HCT116 (cell line): ENCODE measurements around the gene SIVA1. TPM values are rescaled to one million over a fixed set of nuclear protein-coding genes. Genes with fewer than 3 reads are reported as not detected.

Experiments
- ATAC-seq: fragments of 200-7000 bp; cut with Tn5 transposase; 2 replicates; pipeline ENCODE4 v1.9.1; 2020; ENCODE audit warnings: mild to moderate bottlenecking, moderate library complexity
- BruUV-seq: library from RNA; stranded (reverse); fragments of 400-500 nt; replicated peaks from 2 replicates; lab custom pipeline; 2021; lab: Mats Ljungman, UMichigan
- CTCF ChIA-PET: fragments of 300-600 bp; sonication (Branson Sonifier 250); formaldehyde crosslinking; loops from one replicate; lab custom pipeline; 2021; ENCODE audit warnings: antibody characterized with exemption; lab: Charles Lee
- POLR2A ChIA-PET: fragments of 300-600, 350-600 bp; sonication (Branson Sonifier 250); formaldehyde crosslinking; loops from one replicate; lab custom pipeline; 2021; ENCODE audit warnings: antibody characterized with exemption; lab: Charles Lee
- RAD21 ChIA-PET, 2 experiments: fragments of 300-600 bp; sonication (Branson Sonifier 250); formaldehyde crosslinking; loops; one replicate each; lab custom pipeline; 2023; ENCODE audit warnings: low total read pairs in 2 of 2; ENCODE audit not compliant: uncharacterized antibody in 2 of 2, unreplicated experiment in 2 of 2, low non-redundant PET in 1 of 2; lab: Charles Lee
- DNase-seq: peaks from one replicate; pipeline ENCODE4 v3.0.0-alpha.2; 2010; ENCODE audit warnings: low read depth, low spot score
- H2AFZ ChIP-seq: fragments of 200-600 bp; shearing (Covaris generic), sonication (generic); 2 replicates; pipeline ENCODE4 v1.6.1; 2017; ENCODE audit warnings: low read depth, mixed run types, mixed read lengths, antibody characterized with exemption, low read length; ENCODE audit not compliant: poor library complexity, severe bottlenecking
- H3K27ac ChIP-seq: 2 replicates; pipeline ENCODE4 v1.5.1; 2012; ENCODE audit warnings: low read depth, low read length
- H3K27me3 ChIP-seq: fragments of 200-600 bp; sonication (generic); 2 replicates; pipeline ENCODE4 v1.6.1; 2016; ENCODE audit warnings: mixed run types, low read length, mixed read lengths; ENCODE audit not compliant: insufficient read depth
- H3K36me3 ChIP-seq, 2 experiments: fragments of 200-500 bp in 1 of 2; fragments of 200-600 bp in 1 of 2; sonication (Bioruptor generic) in 1 of 2; sonication (generic) in 1 of 2; 2 replicates each; pipeline versions ENCODE4 v1.5.1 to v1.6.1; 2014 to 2016; ENCODE audit warnings: low read length in 2 of 2, inconsistent platforms in 1 of 2, mixed read lengths in 1 of 2, mixed run types in 1 of 2; ENCODE audit not compliant: insufficient read depth in 2 of 2, control insufficient read depth in 1 of 2
- H3K4me1 ChIP-seq, 2 experiments: fragments of 200-600 bp in 1 of 2; sonication (generic) in 1 of 2; 2 replicates each; pipeline versions ENCODE4 v1.5.1 to v1.6.1; 2012 to 2017; ENCODE audit warnings: low read length in 2 of 2, inconsistent platforms in 1 of 2, mild to moderate bottlenecking in 1 of 2, mixed read lengths in 1 of 2, mixed run types in 1 of 2, moderate library complexity in 1 of 2; ENCODE audit not compliant: insufficient read depth in 2 of 2, control insufficient read depth in 1 of 2
- H3K4me2 ChIP-seq: fragments of 200-600 bp; sonication (generic); 2 replicates; pipeline ENCODE4 v1.6.1; 2017; ENCODE audit warnings: mixed run types, low read length, mixed read lengths
- H3K4me3 ChIP-seq, 2 experiments: fragments of 200-600 bp in 1 of 2; sonication (generic) in 1 of 2; replicated peaks in 1 of 2; 2 replicates each; pipeline ENCODE4 v1.5.1; 2011 to 2016; ENCODE audit warnings: low read length in 2 of 2, control low read depth in 1 of 2, low read depth in 1 of 2, mild to moderate bottlenecking in 1 of 2, mixed read lengths in 1 of 2, mixed run types in 1 of 2
- H3K79me2 ChIP-seq: fragments of 200-600 bp; sonication (generic); 2 replicates; pipeline ENCODE4 v1.6.1; 2017; ENCODE audit warnings: mild to moderate bottlenecking, mixed run types, low read length, moderate library complexity, mixed read lengths; ENCODE audit not compliant: insufficient read depth
- H3K9ac ChIP-seq: fragments of 200-600 bp; sonication (generic); 2 replicates; pipeline ENCODE4 v1.6.1; 2016; ENCODE audit warnings: low read length, mixed read lengths
- H3K9me2 ChIP-seq: fragments of 200-600 bp; sonication (generic), shearing (Covaris generic); 2 replicates; pipeline ENCODE4 v1.6.1; 2017; ENCODE audit warnings: mixed run types, mild to moderate bottlenecking, moderate library complexity; ENCODE audit not compliant: insufficient read depth
- H3K9me3 ChIP-seq, 2 experiments: fragments of 200-500 bp in 1 of 2; fragments of 200-600 bp in 1 of 2; sonication (Bioruptor generic) in 1 of 2; sonication (generic) in 1 of 2; 2 replicates each; pipeline ENCODE4 v1.6.1; 2014 to 2017; ENCODE audit warnings: low read length in 2 of 2, mixed read lengths in 2 of 2, inconsistent platforms in 1 of 2, low read depth in 1 of 2, mild to moderate bottlenecking in 1 of 2, mixed run types in 1 of 2, moderate library complexity in 1 of 2; ENCODE audit not compliant: control insufficient read depth in 1 of 2, insufficient read depth in 1 of 2
- H4K20me1 ChIP-seq: fragments of 200-600 bp; sonication (generic), shearing (Covaris generic); 2 replicates; pipeline ENCODE4 v1.6.1; 2017; ENCODE audit warnings: mixed run types, mild to moderate bottlenecking, moderate library complexity; ENCODE audit not compliant: insufficient read depth
- ELF1 ChIP-seq: IDR thresholded peaks from 2 replicates; pipeline ENCODE4 v1.6.1; 2012; ENCODE audit warnings: low read depth, borderline replicate concordance
- EZH2 ChIP-seq: fragments of 200-600 bp; sonication (generic); IDR thresholded peaks from 2 replicates; pipeline ENCODE4 v1.6.1; 2017; ENCODE audit warnings: antibody characterized with exemption, mixed run types
- EZH2phosphoT487 ChIP-seq: fragments of 200-600 bp; IDR thresholded peaks from 2 replicates; pipeline ENCODE4 v1.6.1; 2018; ENCODE audit warnings: antibody characterized with exemption, borderline replicate concordance
- FOSL1 ChIP-seq: IDR thresholded peaks from 2 replicates; pipeline ENCODE4 v1.6.1; 2012; ENCODE audit warnings: low read depth
- SIN3A ChIP-seq: IDR thresholded peaks from 2 replicates; pipeline ENCODE4 v1.6.1; 2012; ENCODE audit warnings: low read depth
- SP1 ChIP-seq: IDR thresholded peaks from 2 replicates; pipeline ENCODE4 v1.6.1; 2012; ENCODE audit warnings: low read depth
- YY1 ChIP-seq: IDR thresholded peaks from 2 replicates; pipeline ENCODE4 v1.6.1; 2011; ENCODE audit warnings: low read length, low read depth, moderate library complexity, mild to moderate bottlenecking; ENCODE audit not compliant: insufficient replicate concordance; ENCODE audit errors: extremely low read depth
- intact Hi-C: fragments of 100-400 bp; cut with micrococcal nuclease; formaldehyde crosslinking; loops from 2 replicates; pipeline ENCODE4 v1.10.0; 2022
- total RNA-seq: library from RNA; stranded (reverse); gene quantifications from one replicate; pipeline ENCODE4 v1.2.1, GENCODE V29; 2021; ENCODE audit not compliant: unreplicated experiment
- TF ChIP-seq, protein P1 (sequence below): IDR thresholded peaks from 2 replicates; pipeline ENCODE4 v1.6.1; 2012; ENCODE audit warnings: low read depth
- TF ChIP-seq, protein P2 (sequence below): IDR thresholded peaks from 2 replicates; pipeline ENCODE4 v1.6.1; 2012
- TF ChIP-seq, protein P3 (sequence below), 3 experiments: fragments of 200-600 bp in 1 of 3; sonication (generic) in 1 of 3; IDR thresholded peaks in 2 of 3; conservative IDR thresholded peaks in 1 of 3; 2 replicates each; pipeline ENCODE4 v1.5.1; 2012 to 2017; ENCODE audit warnings: low read depth in 2 of 3, low read length in 2 of 3, antibody characterized with exemption in 1 of 3, borderline replicate concordance in 1 of 3, control low read depth in 1 of 3, mild to moderate bottlenecking in 1 of 3, mixed read lengths in 1 of 3, mixed run types in 1 of 3, moderate library complexity in 1 of 3; ENCODE audit not compliant: insufficient read depth in 1 of 3

Gene SIVA1
- total RNA-seq, 1 experiment from 2014 or later = 141 TPM

DNA sequence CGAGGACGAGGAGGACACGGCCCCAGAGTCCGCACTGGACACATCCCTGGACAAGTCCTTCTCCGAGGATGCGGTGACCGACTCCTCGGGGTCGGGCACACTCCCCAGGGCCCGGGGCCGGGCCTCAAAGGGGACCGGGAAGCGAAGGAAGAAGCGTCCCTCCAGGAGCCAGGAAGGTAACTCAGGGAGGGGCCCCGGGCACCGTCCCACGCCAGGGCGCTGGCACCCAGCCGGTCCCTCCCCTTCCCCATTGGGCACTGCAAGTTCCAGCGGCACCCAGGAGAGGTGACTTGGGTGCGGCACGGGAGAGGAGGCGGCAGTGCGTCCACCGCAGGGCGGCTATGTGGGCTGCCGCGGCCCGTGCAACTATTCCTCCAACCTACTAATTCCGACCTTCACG lies 38.3 kb upstream of the SIVA1 start:
- H3K4me1 ChIP-seq = no peaks in the 10 kb centered on the region
- no peak overlapping the region for H3K9ac ChIP-seq
- TF ChIP-seq, protein P1, sequence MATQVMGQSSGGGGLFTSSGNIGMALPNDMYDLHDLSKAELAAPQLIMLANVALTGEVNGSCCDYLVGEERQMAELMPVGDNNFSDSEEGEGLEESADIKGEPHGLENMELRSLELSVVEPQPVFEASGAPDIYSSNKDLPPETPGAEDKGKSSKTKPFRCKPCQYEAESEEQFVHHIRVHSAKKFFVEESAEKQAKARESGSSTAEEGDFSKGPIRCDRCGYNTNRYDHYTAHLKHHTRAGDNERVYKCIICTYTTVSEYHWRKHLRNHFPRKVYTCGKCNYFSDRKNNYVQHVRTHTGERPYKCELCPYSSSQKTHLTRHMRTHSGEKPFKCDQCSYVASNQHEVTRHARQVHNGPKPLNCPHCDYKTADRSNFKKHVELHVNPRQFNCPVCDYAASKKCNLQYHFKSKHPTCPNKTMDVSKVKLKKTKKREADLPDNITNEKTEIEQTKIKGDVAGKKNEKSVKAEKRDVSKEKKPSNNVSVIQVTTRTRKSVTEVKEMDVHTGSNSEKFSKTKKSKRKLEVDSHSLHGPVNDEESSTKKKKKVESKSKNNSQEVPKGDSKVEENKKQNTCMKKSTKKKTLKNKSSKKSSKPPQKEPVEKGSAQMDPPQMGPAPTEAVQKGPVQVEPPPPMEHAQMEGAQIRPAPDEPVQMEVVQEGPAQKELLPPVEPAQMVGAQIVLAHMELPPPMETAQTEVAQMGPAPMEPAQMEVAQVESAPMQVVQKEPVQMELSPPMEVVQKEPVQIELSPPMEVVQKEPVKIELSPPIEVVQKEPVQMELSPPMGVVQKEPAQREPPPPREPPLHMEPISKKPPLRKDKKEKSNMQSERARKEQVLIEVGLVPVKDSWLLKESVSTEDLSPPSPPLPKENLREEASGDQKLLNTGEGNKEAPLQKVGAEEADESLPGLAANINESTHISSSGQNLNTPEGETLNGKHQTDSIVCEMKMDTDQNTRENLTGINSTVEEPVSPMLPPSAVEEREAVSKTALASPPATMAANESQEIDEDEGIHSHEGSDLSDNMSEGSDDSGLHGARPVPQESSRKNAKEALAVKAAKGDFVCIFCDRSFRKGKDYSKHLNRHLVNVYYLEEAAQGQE = no peak
- TF ChIP-seq EZH2 (no peak), SP1 (no peak), ELF1 (no peak), YY1 (no peak), EZH2phosphoT487 (no peak), SIN3A (no peak), FOSL1 (no peak)
- TF ChIP-seq, protein P2, sequence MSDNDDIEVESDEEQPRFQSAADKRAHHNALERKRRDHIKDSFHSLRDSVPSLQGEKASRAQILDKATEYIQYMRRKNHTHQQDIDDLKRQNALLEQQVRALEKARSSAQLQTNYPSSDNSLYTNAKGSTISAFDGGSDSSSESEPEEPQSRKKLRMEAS = no peak
- TF ChIP-seq, protein P3, sequence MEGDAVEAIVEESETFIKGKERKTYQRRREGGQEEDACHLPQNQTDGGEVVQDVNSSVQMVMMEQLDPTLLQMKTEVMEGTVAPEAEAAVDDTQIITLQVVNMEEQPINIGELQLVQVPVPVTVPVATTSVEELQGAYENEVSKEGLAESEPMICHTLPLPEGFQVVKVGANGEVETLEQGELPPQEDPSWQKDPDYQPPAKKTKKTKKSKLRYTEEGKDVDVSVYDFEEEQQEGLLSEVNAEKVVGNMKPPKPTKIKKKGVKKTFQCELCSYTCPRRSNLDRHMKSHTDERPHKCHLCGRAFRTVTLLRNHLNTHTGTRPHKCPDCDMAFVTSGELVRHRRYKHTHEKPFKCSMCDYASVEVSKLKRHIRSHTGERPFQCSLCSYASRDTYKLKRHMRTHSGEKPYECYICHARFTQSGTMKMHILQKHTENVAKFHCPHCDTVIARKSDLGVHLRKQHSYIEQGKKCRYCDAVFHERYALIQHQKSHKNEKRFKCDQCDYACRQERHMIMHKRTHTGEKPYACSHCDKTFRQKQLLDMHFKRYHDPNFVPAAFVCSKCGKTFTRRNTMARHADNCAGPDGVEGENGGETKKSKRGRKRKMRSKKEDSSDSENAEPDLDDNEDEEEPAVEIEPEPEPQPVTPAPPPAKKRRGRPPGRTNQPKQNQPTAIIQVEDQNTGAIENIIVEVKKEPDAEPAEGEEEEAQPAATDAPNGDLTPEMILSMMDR (IDR thresholded peaks at IDR 0.05 in 2 of 3, conservative IDR thresholded peaks at IDR 0.05 in 1 of 3; ENCODE audit: borderline replicate concordance in 1 of 3, insufficient read depth in 1 of 3, low read depth in 2 of 3, low read length in 2 of 3) = no peak
- H2AFZ ChIP-seq = no peak overlapping the region
- no peak overlapping the region for H3K4me2 ChIP-seq
- intact Hi-C loops = no loop called here
- H3K36me3 ChIP-seq = peaks cover 6 to 48% of the 10 kb centered on the region in 2 experiments; a peak in 3 of 4 replicates
- RAD21 ChIA-PET = no interaction called here
- no peaks in the 10 kb centered on the region for H3K27me3 ChIP-seq
- H3K9me3 ChIP-seq = no peaks in the 10 kb centered on the region
- no peaks in the 10 kb centered on the region for H4K20me1 ChIP-seq
- POLR2A ChIA-PET = no interaction called here
- no peaks in the 10 kb centered on the region for H3K79me2 ChIP-seq
- CTCF ChIA-PET = no interaction called here
- no peak overlapping the region for H3K4me3 ChIP-seq
- ATAC-seq (no peak), DNase-seq (no peak)
- no TSS peak for BruUV-seq
- H3K27ac ChIP-seq = no peak overlapping the region
- no peaks in the 10 kb centered on the region for H3K9me2 ChIP-seq
